Left renal cortex interstitium (tissue), 4 donors: ENCODE measurements around the gene TTC21B. TPM values are rescaled to one million over a fixed set of nuclear protein-coding genes. Genes with fewer than 3 reads are reported as not detected.
"Not testable (repeated sequence)": the region's sequence is repeated elsewhere in the genome, so short reads cannot be mapped to it uniquely, and the experiment has no call there.

ENCODE experiments used
- DNase-seq, 4 donors: peaks; one replicate each; pipeline ENCODE4 v3.0.0-alpha.2; 2013; ENCODE audit warnings: low read depth in 4 of 4, low spot score in 2 of 4, missing footprints in 1 of 4
- polyA plus RNA-seq, 4 donors: library from polyadenylated mRNA; unstranded; fragments of 120-200 nt; gene quantifications; one replicate each; pipeline ENCODE4 v1.2.1, GENCODE V29; 2013; ENCODE audit not compliant: insufficient read length in 4 of 4

TTC21B gene
- 10 to 100 TPM; 22.3 to 36.3 (median 31.1) TPM for polyA plus RNA-seq

- DNase-seq = peak; percentile 89 to 93 (median 90)
Observed at GRCh38 chr2:165953655-165954606, at the start of gene TTC21B. Gene TTC21B (minus strand): TSS chr2:165953776. CDS start chr2:165953705, 71 bp downstream.

DNA sequence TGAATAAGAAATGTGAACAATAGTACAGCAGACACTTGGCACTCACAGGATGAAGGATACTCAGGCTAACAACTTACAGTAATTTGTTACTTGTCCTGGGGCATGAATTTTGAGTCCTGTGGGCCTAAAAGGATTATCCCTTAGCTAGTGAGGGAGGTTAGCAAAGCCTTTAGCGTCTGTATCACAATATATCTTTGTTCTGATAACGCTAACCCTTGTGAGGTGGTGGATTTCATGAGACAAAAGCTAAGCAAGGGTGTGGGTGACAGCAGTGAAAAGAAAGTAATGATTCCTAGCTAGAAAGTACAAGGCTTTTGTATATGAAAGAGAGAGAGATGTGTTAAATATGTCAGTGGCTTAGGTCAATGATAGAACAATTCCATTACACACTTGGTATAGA, 46.8 kb upstream of the TTC21B start:
- no peak for DNase-seq

DNA sequence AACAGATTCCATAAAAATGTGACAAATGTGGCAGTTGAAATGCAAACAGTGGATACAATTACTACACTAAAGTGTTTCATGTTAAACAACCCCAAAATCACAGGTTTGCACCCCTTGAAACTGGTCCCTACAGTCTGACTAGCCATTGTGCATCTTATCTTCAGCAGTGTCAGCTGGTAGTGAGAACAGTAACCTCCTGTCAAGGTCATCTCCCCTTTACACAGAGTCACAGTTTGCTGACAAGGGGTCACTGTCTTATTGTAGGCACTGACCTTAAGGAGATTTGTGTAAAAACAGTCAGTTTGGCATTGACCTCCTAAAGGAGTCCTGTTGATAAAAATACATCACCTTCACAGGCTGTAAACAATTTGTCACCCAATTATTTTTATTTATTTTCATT, 37.3 kb upstream of the TTC21B start:
- DNase-seq = no peak

- DNase-seq = no peak
Observed at GRCh38 chr2:165989851-165990250, 36.3 kb upstream of the TTC21B start.

GRCh38 chr2:165985120-165985519, 31.5 kb upstream of the TTC21B start:
- no peak for DNase-seq

- not testable (repeated sequence) for DNase-seq
Observed at GRCh38 chr2:165972161-165972560, 18.6 kb upstream of the TTC21B start.

GRCh38 chr2:165970663-165971062, 17.1 kb upstream of the TTC21B start:
- DNase-seq = no peak

DNA sequence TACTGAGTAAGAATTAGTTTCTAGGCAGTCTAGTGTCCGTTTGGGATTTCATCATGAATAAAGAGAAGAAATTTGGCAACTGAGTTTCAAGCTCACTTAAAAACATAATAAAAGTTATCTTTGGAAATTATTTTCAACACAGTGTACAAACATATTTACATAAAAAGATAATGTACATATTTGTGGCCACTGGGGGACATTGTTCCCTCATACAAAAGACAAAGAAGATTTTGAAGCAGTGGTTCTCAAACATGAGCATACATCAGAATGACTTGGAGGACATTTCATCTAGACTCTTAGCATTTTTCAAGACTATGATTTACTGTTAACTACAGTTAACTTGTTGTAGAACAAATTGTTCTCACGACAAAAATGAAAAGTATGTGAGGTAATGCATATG, 15.7 kb upstream of the TTC21B start:
- no peak for DNase-seq

DNA sequence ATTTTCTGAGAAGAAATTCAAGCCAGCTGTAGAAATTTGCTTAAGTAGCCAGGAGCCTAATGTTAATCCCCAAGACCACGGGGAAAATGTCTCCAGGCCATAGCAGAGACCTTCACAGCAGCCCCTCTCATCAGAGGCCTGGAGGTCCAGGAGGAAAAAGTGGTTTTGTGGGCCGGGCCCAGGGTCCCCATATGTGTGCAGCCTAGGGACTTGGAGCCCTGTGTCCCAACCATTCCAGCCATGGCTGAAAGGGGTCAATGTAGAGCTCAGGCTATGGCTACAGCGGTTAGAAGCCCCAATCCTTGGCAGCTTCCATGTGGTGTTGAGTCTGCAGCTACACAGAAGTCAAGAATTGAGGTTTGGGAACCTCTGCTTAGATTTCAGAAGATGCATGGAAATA, 14.2 kb upstream of the TTC21B start:
- DNase-seq = no peak

GRCh38 chr2:165961818-165962217, 8.2 kb upstream of the TTC21B start:
- DNase-seq = no peak

GRCh38 chr2:165959371-165959770, 5.8 kb upstream of the TTC21B start:
- DNase-seq = no peak

DNA sequence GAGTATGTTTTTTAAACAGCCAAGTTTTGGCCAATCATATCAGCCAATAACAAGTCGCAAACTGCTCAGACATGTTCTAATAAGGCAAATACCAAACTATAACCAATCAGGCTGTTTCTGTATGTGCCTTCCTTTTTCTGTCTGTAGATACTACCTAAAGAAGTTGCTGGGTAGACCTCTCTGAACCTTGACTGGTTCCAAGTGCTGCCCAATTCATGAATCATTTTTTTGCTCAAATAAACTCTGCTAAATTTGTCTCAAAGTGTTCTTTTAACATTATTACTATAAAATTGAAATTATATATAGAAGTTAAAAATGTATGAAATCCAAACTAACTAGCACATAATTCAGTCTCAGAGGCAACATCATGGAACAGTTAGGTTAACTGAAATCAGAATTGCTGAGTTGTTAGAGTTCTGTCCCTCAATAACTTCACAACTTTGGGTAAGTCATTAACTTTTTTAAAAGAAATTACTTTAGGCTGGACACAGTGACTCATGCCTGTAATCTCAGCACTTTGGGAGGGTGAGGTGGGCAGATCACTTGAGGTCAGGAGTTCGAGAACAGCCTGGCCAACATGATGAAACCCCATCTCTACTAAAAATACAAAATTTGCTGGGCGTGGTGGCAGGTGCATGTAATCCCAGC, 4.9 kb upstream of the TTC21B start:
- DNase-seq = no peak

DNA sequence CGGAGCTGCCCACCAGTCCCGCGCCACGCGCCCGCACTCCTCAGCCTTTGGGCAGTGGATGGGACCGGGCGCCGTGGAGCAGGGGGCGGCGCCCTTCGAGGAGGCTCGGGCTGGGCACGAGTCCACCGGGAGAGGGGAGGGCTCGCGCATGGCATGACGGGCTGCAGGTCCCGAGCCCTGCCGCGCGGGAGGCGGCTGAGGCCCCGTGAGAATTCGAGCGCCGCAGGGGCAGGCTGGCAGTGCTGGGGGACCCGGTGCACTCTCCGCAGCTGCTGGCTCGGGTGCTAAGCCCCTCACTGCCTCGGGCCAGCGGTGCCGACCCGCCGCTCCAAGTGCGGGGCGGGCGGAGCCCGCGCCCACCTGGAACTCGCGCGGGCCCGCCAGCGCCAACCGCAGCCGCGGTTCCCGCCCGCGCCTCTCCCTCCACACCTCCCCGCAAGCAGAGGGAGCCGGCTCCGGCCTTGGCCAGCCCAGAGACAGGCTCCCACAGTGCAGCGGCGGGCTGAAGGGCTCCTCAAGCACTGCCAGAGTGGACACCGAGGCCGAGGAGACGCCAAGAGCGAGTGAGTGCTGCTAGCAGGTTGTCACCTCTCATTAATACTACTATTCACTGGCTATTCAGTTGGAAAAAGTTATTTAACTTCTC, 3.6 kb upstream of the TTC21B start:
- DNase-seq = no peak

- peak in 1 of 4 donors; percentile 26 for DNase-seq
Observed at GRCh38 chr2:165953306-165953654, 296 bp downstream of the TTC21B start.

- DNase-seq = peak in 2 of 4 donors; percentile 7 to 29
Observed at GRCh38 chr2:165952741-165953211, 800 bp downstream of the TTC21B start.

DNA sequence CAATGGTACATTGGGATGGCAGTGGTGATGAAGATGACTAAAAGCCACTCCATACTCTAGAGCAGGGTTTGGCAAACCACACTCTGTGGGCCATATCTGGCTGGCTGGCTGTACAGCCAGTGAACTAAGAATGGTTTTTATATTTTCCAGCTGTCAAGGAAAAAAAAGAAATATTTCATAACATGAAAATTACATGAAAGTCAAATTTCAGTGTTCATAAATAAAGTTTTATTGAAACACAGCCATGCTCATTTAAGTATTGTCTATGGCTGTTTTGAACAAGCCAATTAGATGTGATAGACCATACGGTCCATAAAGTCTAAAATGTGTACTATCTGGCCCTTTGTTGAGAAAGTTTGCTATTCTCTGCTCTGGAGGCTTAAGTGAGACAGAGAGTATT, 1.5 kb downstream of the TTC21B start:
- DNase-seq = no peak

DNA sequence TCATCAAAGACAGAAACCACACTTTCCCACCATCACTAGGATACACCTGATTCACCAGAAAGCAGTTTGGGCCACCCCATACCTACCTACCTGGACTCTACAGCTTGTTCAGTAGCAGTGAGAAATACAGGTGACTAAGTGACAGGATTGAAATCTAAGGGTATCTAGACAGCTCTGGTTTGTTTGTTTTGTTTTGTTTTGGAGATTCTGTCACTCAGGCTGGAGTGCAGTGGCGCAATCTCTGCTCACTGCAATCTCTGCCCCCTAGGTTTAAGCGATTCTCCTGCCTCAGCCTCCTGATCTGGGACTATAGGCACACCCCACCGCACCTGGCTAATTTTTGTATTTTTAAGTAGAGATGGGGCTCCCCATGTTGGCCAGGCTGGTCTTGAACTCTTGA, 3.1 kb downstream of the TTC21B start:
- DNase-seq = no peak

DNA sequence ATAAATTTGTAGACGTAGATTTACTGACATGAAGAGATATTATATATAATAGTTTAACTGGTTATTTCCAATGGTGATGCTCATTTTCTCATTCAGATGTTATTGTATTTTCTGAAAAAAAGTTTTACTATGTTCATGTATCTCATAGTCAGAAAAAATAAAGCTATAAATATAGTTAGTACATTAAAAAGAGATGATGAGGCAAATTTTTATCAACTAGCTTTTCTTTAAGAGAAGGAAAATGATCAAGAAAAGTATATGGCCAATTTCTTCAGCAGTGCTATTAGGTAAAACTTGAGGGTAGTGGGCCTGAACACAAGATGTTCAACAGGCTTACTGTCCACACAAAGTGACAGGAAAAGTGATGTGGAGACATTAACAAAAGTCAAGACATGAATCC, 11.7 kb downstream of the TTC21B start:
- DNase-seq = no peak

GRCh38 chr2:165938237-165938636, 15.3 kb downstream of the TTC21B start:
- DNase-seq = no peak

GRCh38 chr2:165933211-165933910, 20.2 kb downstream of the TTC21B start:
- no peak for DNase-seq

GRCh38 chr2:165927774-165928173, 25.8 kb downstream of the TTC21B start:
- no peak for DNase-seq
